ENCODE data around the gene NMUR2.

NMUR2 gene

DNA sequence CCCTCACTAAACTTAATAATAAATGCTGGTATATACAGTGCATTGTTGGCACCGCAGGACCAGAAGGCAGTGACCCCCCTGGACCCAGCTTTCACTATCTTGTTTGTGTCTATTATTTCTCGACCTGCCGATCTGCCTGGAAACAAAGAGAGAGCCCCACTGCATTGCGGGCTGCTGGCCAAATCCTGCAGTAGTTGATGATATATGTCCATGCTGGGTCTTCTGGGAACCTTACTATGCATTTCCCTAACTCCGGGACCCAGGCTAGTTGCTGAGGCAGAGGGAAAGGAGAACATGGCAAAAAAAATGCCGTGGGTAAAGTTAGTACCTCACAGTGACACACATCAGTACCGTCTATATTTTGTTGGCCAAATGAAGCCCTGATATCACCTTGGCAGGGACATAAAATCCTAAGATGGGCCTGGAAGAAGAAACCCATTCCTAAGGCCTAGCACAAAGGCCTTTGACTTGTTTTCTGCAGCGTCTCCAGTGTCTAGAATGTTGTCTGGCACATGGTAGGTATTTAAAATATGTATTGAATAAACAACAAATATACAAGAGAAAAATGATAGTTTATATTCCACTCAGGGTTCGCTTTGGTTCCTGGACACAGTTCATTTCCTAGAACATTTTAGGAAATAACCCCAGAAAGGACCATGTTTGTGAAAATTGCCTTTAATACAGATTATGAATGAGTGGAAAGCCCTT is 46.1 kb downstream of the NMUR2 start:
- TF ChIP-seq, protein P1, sequence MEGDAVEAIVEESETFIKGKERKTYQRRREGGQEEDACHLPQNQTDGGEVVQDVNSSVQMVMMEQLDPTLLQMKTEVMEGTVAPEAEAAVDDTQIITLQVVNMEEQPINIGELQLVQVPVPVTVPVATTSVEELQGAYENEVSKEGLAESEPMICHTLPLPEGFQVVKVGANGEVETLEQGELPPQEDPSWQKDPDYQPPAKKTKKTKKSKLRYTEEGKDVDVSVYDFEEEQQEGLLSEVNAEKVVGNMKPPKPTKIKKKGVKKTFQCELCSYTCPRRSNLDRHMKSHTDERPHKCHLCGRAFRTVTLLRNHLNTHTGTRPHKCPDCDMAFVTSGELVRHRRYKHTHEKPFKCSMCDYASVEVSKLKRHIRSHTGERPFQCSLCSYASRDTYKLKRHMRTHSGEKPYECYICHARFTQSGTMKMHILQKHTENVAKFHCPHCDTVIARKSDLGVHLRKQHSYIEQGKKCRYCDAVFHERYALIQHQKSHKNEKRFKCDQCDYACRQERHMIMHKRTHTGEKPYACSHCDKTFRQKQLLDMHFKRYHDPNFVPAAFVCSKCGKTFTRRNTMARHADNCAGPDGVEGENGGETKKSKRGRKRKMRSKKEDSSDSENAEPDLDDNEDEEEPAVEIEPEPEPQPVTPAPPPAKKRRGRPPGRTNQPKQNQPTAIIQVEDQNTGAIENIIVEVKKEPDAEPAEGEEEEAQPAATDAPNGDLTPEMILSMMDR (IDR thresholded peaks at IDR 0.05): no peak
- TF ChIP-seq ZFX (IDR thresholded peaks at IDR 0.05; ENCODE audit: borderline replicate concordance): no peak
- H3K27ac ChIP-seq: no peak overlapping the region

DNA sequence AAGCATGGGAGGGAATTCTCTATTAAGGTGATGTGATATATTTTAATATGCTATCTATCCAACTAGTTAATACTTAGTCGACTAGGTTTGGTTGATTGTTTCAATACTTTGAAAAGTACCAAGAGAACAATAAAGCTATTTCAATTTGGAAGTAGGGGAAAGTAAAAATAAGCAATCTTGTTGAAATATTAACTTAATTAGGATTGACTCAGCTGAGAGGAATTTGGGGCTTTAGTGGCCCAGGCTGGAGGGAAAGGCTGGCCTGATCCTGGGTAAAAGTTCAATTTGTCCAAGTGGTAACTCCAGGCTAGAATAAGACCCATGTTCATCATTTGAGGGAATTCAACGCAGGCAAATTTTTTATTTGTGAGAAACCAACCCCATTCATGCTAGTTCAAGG is 48.6 kb downstream of the NMUR2 start:
- no peak for TF ChIP-seq ZFX (IDR thresholded peaks at IDR 0.05; ENCODE audit: borderline replicate concordance)
- TF ChIP-seq, protein P1 (IDR thresholded peaks at IDR 0.05): no peak
- H3K27ac ChIP-seq: no peak overlapping the region

DNA sequence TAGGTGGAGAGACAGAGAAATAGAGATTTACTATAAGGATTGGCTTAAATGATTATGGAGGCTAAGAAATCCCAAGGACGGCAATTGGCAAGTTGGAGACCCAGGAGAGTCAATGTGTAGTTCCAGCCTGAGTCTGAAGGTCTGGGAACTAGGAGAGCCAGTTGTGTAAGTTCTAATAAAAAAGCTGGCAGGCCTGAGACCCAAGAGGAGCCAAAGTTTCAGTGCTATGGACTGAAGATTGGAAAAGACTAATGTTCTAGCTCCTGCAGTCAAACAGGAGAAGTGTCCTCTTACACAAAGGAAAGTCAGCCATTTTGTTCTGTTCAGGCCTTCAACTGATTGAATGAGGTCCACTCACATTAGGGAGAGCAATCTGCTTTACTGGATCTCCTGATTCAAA is 50.0 kb downstream of the NMUR2 start:
- H3K27ac ChIP-seq: no peak overlapping the region
- no peak for TF ChIP-seq ZFX (IDR thresholded peaks at IDR 0.05; ENCODE audit: borderline replicate concordance)
- TF ChIP-seq, protein P1 (IDR thresholded peaks at IDR 0.05): no peak

DNA sequence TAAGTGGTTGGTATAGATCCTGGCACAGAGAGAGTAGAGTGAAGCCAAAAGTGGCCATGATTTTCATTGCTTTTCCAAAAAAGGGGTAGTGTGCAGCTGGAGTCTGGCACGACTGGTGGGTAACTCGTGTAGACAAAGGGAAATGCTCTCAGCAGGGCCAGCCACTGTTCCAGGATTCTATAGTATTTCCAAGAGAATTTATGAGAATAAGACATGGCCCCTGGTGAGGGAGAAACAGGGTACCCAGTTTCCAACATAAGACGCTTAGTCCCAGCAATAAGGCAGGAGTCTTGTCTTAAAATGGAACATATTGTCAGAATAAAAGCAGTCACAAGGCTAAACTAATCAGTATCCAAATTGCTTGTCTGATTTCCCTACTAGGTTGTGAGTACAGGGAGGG is 52.1 kb downstream of the NMUR2 start:
- no peak overlapping the region for H3K27ac ChIP-seq
- TF ChIP-seq, protein P1 (IDR thresholded peaks at IDR 0.05): no peak
- no peak for TF ChIP-seq ZFX (IDR thresholded peaks at IDR 0.05; ENCODE audit: borderline replicate concordance)

DNA sequence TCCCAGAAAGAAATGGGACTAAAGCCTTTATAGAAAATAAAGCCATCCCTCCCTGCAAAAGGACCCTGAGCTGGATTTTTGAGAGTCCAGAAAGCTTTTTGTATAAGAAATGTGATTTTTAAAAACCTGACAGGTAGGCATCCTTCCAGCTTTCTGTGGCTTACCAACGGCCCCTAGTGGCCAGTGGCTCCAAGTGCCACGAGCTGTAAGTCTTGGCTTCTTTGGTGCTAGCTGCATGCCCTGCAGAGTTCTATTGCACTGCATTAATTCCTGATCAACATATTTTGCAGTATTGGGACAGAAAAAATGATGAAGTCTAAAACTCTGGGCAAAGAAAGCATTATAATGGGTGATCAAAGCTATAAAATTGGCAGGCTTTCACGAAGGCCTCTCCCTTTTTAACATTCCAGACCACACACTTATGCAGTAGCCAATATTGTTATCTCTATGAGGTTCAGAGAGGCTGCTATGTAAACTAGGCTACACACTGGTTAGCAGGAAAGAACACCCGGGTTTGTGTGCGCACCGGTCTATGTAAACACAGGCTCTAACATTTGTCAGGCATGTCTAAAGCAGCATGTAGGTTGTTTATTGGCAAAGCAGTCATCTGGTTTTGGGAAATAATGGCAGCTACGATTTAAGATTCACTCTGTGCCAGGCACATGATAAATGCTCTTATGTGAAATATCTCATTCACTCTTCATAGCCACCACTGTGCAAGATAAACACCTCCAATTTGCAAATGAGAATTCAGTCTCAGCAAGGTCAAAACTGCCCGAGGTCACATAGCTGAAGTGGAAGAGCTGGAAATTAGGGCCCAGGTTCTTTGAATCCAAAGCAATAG is 55.2 kb downstream of the NMUR2 start:
- H3K27ac ChIP-seq: no peak overlapping the region
- TF ChIP-seq ZFX (IDR thresholded peaks at IDR 0.05; ENCODE audit: borderline replicate concordance): no peak
- TF ChIP-seq, protein P1 (IDR thresholded peaks at IDR 0.05): peak; percentile 94

Measured in 22Rv1 (cell line).